ENCODE measurements around the gene NAPSA. TPM values are rescaled to one million over a fixed set of nuclear protein-coding genes. Genes with fewer than 3 reads are reported as not detected.

NAPSA gene
- total and polyA plus RNA-seq, 2 of the 8 experiments (the other 6 are each of a cell fraction or from before 2014, with no cell fraction given), result 0.71 to 0.73 TPM

DNA sequence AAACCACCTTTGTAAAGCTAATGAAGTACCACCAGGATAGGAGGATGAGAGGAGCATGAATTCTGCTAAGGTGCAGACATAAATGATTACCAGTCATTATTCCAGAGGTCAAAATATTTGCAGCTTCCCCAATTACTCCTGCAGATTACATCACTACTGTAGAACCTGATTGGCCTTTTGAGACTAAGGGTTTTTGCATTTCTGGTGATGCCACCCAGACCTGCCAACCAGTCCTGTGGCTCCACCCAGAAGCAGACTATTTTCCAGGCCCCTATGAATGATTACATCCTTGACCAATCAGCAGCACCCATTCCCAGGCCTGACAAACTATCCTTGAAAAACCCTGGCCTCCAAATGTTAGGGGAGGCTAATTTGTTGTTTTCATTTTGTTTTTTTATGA lies 25.1 kb downstream of the NAPSA start:
- no peaks in the 10 kb centered on the region for H3K79me1 ChIP-seq (ENCODE audit: low read depth, low read length)
- H2BK20ac ChIP-seq (ENCODE audit: low read length), result no peak overlapping the region
- H3K9me3 ChIP-seq (ENCODE audit: insufficient read depth in 2 of 2, low read depth in 1 of 2, low read length in 1 of 2), result no peaks in the 10 kb centered on the region
- H2AK5ac ChIP-seq (ENCODE audit: low read depth, low read length), result no peak overlapping the region
- no peak overlapping the region for H2BK12ac ChIP-seq (ENCODE audit: low read depth, low read length)
- no peak overlapping the region for H3K4ac ChIP-seq (replicated peaks; ENCODE audit: insufficient read length, low read depth, low read length)
- H2AFZ ChIP-seq (ENCODE audit: low read length), result no peak overlapping the region
- H3K36me3 ChIP-seq (ENCODE audit: control insufficient read depth in 2 of 4, insufficient read depth in 4 of 4, low read length in 3 of 4), result 0 out of 8 replicates have a peak, but pooled peaks cover 0 to 4% (median 2%) of the 10 kb centered on the region in 4 experiments
- CTCF ChIA-PET (ENCODE audit: partially characterized antibody), result interaction anchor here (1.1 to 1.7 kb wide), 4 partner anchors 9 to 125 kb away, joined by 3 to 6 read pairs (median 4); no protein-coding TSS in a partner anchor
- H2BK5ac ChIP-seq (ENCODE audit: low read depth, low read length), result no peak overlapping the region
- no peak overlapping the region for H4K5ac ChIP-seq (ENCODE audit: insufficient read length, low read depth, low read length)
- no peak overlapping the region for H4K8ac ChIP-seq (ENCODE audit: extremely low read depth, insufficient read depth, low read length)
- FAIRE-seq, result no peak
- no peak for DNase-seq (ENCODE audit: low read depth in 1 of 2, low spot score in 2 of 2)
- no peaks in the 10 kb centered on the region for H3K79me2 ChIP-seq (ENCODE audit: control insufficient read depth in 1 of 2, insufficient read depth in 2 of 2, low read length in 2 of 2)
- no peak overlapping the region for H3K27ac ChIP-seq (ENCODE audit: low read depth, low read length)
- H3K23ac ChIP-seq (ENCODE audit: insufficient read length), result no peak overlapping the region
- no peak overlapping the region for H3K4me3 ChIP-seq (ENCODE audit: extremely low read depth in 1 of 4, insufficient read depth in 2 of 4, low read depth in 3 of 4, low read length in 4 of 4)
- no peaks in the 10 kb centered on the region for H4K20me1 ChIP-seq (replicated peaks in 1 of 2; ENCODE audit: control insufficient read depth in 1 of 2, insufficient read depth in 2 of 2, low read length in 2 of 2)
- no peak overlapping the region for H3K18ac ChIP-seq (ENCODE audit: extremely low read depth, low read length)
- no peak overlapping the region for H2BK120ac ChIP-seq (replicated peaks; ENCODE audit: low read depth, low read length)
- 0 out of 7 replicates have a peak, but pooled peaks cover 0 to 2% (median 0%) of the 10 kb centered on the region in 4 experiments for H3K4me1 ChIP-seq (replicated peaks in 1 of 4; ENCODE audit: control insufficient read depth in 3 of 4, insufficient read depth in 4 of 4, low read length in 3 of 4)
- H3K27me3 ChIP-seq (replicated peaks in 1 of 4; ENCODE audit: control insufficient read depth in 3 of 4, extremely low read depth in 1 of 4, insufficient read depth in 3 of 4, low read length in 3 of 4), result no peaks in the 10 kb centered on the region
- no peak overlapping the region for H4K91ac ChIP-seq (replicated peaks; ENCODE audit: insufficient read length, low read length)
- H3K14ac ChIP-seq (ENCODE audit: insufficient read length), result no peak overlapping the region
- no peak overlapping the region for H3K4me2 ChIP-seq (ENCODE audit: insufficient read depth in 1 of 2, low read depth in 2 of 2, low read length in 2 of 2)
- POLR2A ChIA-PET (ENCODE audit: partially characterized antibody), result no interaction called here
- no peak overlapping the region for H3K56ac ChIP-seq (replicated peaks; ENCODE audit: insufficient read length, low read depth, low read length)
- no peaks in the 10 kb centered on the region for H3K23me2 ChIP-seq (ENCODE audit: low read depth, low read length)
- no peak overlapping the region for H3K9ac ChIP-seq (replicated peaks in 1 of 4; ENCODE audit: extremely low read depth in 1 of 4, low read depth in 3 of 4, low read length in 3 of 4)
- no peak overlapping the region for H2BK15ac ChIP-seq (ENCODE audit: low read length)
- TF ChIP-seq EP300 (IDR thresholded peaks at IDR 0.05; ENCODE audit: borderline replicate concordance in 1 of 2, low read depth in 2 of 2, low read length in 2 of 2), result no peak
- TF ChIP-seq KDM5A (IDR thresholded peaks at IDR 0.05; ENCODE audit: low read length), result no peak
- TF ChIP-seq, protein P1, sequence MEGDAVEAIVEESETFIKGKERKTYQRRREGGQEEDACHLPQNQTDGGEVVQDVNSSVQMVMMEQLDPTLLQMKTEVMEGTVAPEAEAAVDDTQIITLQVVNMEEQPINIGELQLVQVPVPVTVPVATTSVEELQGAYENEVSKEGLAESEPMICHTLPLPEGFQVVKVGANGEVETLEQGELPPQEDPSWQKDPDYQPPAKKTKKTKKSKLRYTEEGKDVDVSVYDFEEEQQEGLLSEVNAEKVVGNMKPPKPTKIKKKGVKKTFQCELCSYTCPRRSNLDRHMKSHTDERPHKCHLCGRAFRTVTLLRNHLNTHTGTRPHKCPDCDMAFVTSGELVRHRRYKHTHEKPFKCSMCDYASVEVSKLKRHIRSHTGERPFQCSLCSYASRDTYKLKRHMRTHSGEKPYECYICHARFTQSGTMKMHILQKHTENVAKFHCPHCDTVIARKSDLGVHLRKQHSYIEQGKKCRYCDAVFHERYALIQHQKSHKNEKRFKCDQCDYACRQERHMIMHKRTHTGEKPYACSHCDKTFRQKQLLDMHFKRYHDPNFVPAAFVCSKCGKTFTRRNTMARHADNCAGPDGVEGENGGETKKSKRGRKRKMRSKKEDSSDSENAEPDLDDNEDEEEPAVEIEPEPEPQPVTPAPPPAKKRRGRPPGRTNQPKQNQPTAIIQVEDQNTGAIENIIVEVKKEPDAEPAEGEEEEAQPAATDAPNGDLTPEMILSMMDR (IDR thresholded peaks at IDR 0.05; ENCODE audit: control extremely low read depth in 1 of 3, insufficient read depth in 1 of 3, low read depth in 1 of 3, low read length in 3 of 3), result no peak
- TF ChIP-seq RAD21 (IDR thresholded peaks at IDR 0.05 in 1 of 2, conservative IDR thresholded peaks at IDR 0.05 in 1 of 2; ENCODE audit: low read depth in 2 of 2, low read length in 2 of 2), result no peak
- no peak for TF ChIP-seq SIRT6 (IDR thresholded peaks at IDR 0.05; ENCODE audit: low read length)
- no peak for TF ChIP-seq POU5F1 (IDR thresholded peaks at IDR 0.05; ENCODE audit: low read depth, low read length)
- no peak for TF ChIP-seq CHD1 (IDR thresholded peaks at IDR 0.05; ENCODE audit: low read depth, low read length)
- no peak for TF ChIP-seq TBP (IDR thresholded peaks at IDR 0.05; ENCODE audit: low read depth, low read length)
- TF ChIP-seq YY1 (IDR thresholded peaks at IDR 0.05; ENCODE audit: low read depth, low read length), result no peak
- no peak for TF ChIP-seq SIN3A (conservative IDR thresholded peaks at IDR 0.05 in 1 of 2, IDR thresholded peaks at IDR 0.05 in 1 of 2; ENCODE audit: low read depth in 1 of 2, low read length in 2 of 2)
- no peak for TF ChIP-seq FOSL1 (IDR thresholded peaks at IDR 0.05; ENCODE audit: insufficient read depth, low read depth, low read length)
- no peak for TF ChIP-seq NRF1 (IDR thresholded peaks at IDR 0.05; ENCODE audit: low read depth, low read length)

Data from H1 (cell line).